Measurements from ENCODE around the gene OPCML.

The OPCML gene

DNA sequence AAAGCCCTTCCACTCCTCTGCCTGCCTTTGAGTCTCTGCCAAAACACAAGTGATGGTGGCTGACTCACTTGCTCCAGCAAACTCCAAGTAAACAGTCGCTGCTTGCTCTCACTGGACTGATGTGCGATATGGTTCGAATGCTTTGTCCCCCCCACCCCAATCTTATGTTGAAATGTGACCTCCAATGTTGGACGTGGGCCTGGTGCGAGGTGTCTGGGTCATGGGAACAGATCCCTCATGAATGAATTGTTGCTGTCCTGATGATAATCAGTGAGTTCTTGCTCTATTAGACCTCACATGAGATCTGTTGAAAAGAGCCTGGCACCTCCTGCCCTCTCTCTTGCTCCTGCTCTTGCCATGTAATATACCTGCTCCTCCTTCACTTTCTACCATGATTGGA, 747.9 kb downstream of the OPCML start:
- Histone ChIP-seq H3K9me3 (replicated peaks; ENCODE audit: insufficient read depth, low read length) (no peaks in the 10 kb centered on the region), H3K4me1 (ENCODE audit: low read length) (no peaks in the 10 kb centered on the region), H3K4me3 (ENCODE audit: low read length) (no peak overlapping the region), H3K27ac (ENCODE audit: low read length) (no peak overlapping the region), H2AFZ (ENCODE audit: low read length) (no peak overlapping the region), H3K36me3 (replicated peaks; ENCODE audit: insufficient read depth, low read length) (no peaks in the 10 kb centered on the region), H3K4me2 (ENCODE audit: low read depth, low read length) (no peak overlapping the region), H3F3A (ENCODE audit: insufficient read depth, low read length) (no peaks in the 10 kb centered on the region), H4K20me1 (ENCODE audit: insufficient read depth, low read length) (no peaks in the 10 kb centered on the region), H3K9me2 (replicated peaks; ENCODE audit: insufficient read depth, low read length) (no peaks in the 10 kb centered on the region), H3K9ac (ENCODE audit: low read length) (no peak overlapping the region), H3K79me2 (ENCODE audit: low read length) (no peaks in the 10 kb centered on the region), H3K27me3 (replicated peaks; ENCODE audit: insufficient read depth, low read length) (no peaks in the 10 kb centered on the region)
- DNase-seq: no peak
- TF ChIP-seq EZH2phosphoT487 (IDR thresholded peaks at IDR 0.05; ENCODE audit: low read length) (no peak), EZH2 (optimal IDR thresholded peaks at IDR 0.05; ENCODE audit: low read depth, low read length) (no peak), CTCF (IDR thresholded peaks at IDR 0.05; ENCODE audit: low read length) (no peak)

- no peak overlapping the region for H2AFZ ChIP-seq (ENCODE audit: low read length)
- no peak overlapping the region for H3K27ac ChIP-seq (ENCODE audit: low read length)
- no peak for DNase-seq
- H3K36me3 ChIP-seq (replicated peaks; ENCODE audit: insufficient read depth, low read length): no peaks in the 10 kb centered on the region
- H3K9ac ChIP-seq (ENCODE audit: low read length): no peak overlapping the region
- no peaks in the 10 kb centered on the region for H3K4me1 ChIP-seq (ENCODE audit: low read length)
- no peak overlapping the region for H3K4me3 ChIP-seq (ENCODE audit: low read length)
- no peak overlapping the region for H3K4me2 ChIP-seq (ENCODE audit: low read depth, low read length)
- H3K9me2 ChIP-seq (replicated peaks; ENCODE audit: insufficient read depth, low read length): no peaks in the 10 kb centered on the region
- TF ChIP-seq EZH2 (optimal IDR thresholded peaks at IDR 0.05; ENCODE audit: low read depth, low read length): no peak
- H3F3A ChIP-seq (ENCODE audit: insufficient read depth, low read length): no peaks in the 10 kb centered on the region
- H3K79me2 ChIP-seq (ENCODE audit: low read length): no peaks in the 10 kb centered on the region
- H4K20me1 ChIP-seq (ENCODE audit: insufficient read depth, low read length): no peaks in the 10 kb centered on the region
- no peaks in the 10 kb centered on the region for H3K27me3 ChIP-seq (replicated peaks; ENCODE audit: insufficient read depth, low read length)
- H3K9me3 ChIP-seq (replicated peaks; ENCODE audit: insufficient read depth, low read length): no peaks in the 10 kb centered on the region
These were observed 750.2 kb downstream of the OPCML start for GRCh38 chr11:132782102-132782501.

GRCh38 chr11:132780046-132780445, 752.3 kb downstream of the OPCML start:
- Histone ChIP-seq H2AFZ (ENCODE audit: low read length) (no peak overlapping the region), H3K4me1 (ENCODE audit: low read length) (no peaks in the 10 kb centered on the region), H3K27me3 (replicated peaks; ENCODE audit: insufficient read depth, low read length) (no peaks in the 10 kb centered on the region), H4K20me1 (ENCODE audit: insufficient read depth, low read length) (no peaks in the 10 kb centered on the region), H3K79me2 (ENCODE audit: low read length) (no peaks in the 10 kb centered on the region), H3K27ac (ENCODE audit: low read length) (no peak overlapping the region), H3K4me2 (ENCODE audit: low read depth, low read length) (no peak overlapping the region), H3K4me3 (ENCODE audit: low read length) (no peak overlapping the region), H3F3A (ENCODE audit: insufficient read depth, low read length) (no peaks in the 10 kb centered on the region), H3K36me3 (replicated peaks; ENCODE audit: insufficient read depth, low read length) (no peaks in the 10 kb centered on the region), H3K9me2 (replicated peaks; ENCODE audit: insufficient read depth, low read length) (no peaks in the 10 kb centered on the region), H3K9me3 (replicated peaks; ENCODE audit: insufficient read depth, low read length) (no peaks in the 10 kb centered on the region), H3K9ac (ENCODE audit: low read length) (no peak overlapping the region)
- DNase-seq: no peak
- TF ChIP-seq EZH2 (optimal IDR thresholded peaks at IDR 0.05; ENCODE audit: low read depth, low read length) (no peak), EZH2phosphoT487 (IDR thresholded peaks at IDR 0.05; ENCODE audit: low read length) (no peak), CTCF (IDR thresholded peaks at IDR 0.05; ENCODE audit: low read length) (no peak)

GRCh38 chr11:132779497-132779896, 752.8 kb downstream of the OPCML start:
- TF ChIP-seq CTCF (IDR thresholded peaks at IDR 0.05; ENCODE audit: low read length): no peak
- no peak for TF ChIP-seq EZH2phosphoT487 (IDR thresholded peaks at IDR 0.05; ENCODE audit: low read length)
- TF ChIP-seq EZH2 (optimal IDR thresholded peaks at IDR 0.05; ENCODE audit: low read depth, low read length): no peak

More at GRCh38 chr11:132779497-132779896, 752.8 kb downstream of the OPCML start:
- Histone ChIP-seq H4K20me1 (ENCODE audit: insufficient read depth, low read length) (no peaks in the 10 kb centered on the region), H3K4me3 (ENCODE audit: low read length) (no peak overlapping the region), H3K36me3 (replicated peaks; ENCODE audit: insufficient read depth, low read length) (no peaks in the 10 kb centered on the region), H3K9ac (ENCODE audit: low read length) (no peak overlapping the region), H3K4me2 (ENCODE audit: low read depth, low read length) (no peak overlapping the region), H3F3A (ENCODE audit: insufficient read depth, low read length) (no peaks in the 10 kb centered on the region), H3K27ac (ENCODE audit: low read length) (no peak overlapping the region), H3K9me2 (replicated peaks; ENCODE audit: insufficient read depth, low read length) (no peaks in the 10 kb centered on the region), H2AFZ (ENCODE audit: low read length) (no peak overlapping the region), H3K4me1 (ENCODE audit: low read length) (no peaks in the 10 kb centered on the region), H3K79me2 (ENCODE audit: low read length) (no peaks in the 10 kb centered on the region), H3K27me3 (replicated peaks; ENCODE audit: insufficient read depth, low read length) (no peaks in the 10 kb centered on the region), H3K9me3 (replicated peaks; ENCODE audit: insufficient read depth, low read length) (no peaks in the 10 kb centered on the region)
- no peak for DNase-seq
